K562 (cell line): Measurements from ENCODE around the gene TIMP4.

Experiments
- ARID2 ChIP-seq: fragments of 450-650 bp; IDR thresholded peaks from 2 replicates; pipeline ENCODE4 v1.6.1; 2017; ENCODE audit warnings: antibody characterized with exemption, mild to moderate bottlenecking
- ATF1 ChIP-seq, 2 experiments: fragments of 450-650 bp in 1 of 2; IDR thresholded peaks; 2 replicates each; pipeline ENCODE4 v1.6.1; 2016; ENCODE audit warnings: missing compliant biosample characterization in 1 of 2, missing genetic modification characterization in 1 of 2
- CUX1 ChIP-seq: fragments of 200-800 bp; sonication (Bioruptor generic); IDR thresholded peaks from 2 replicates; pipeline ENCODE4 v1.6.1; 2016; ENCODE audit warnings: missing genetic modification characterization, missing compliant biosample characterization
- KAT2B ChIP-seq: IDR thresholded peaks from one replicate; pipeline ENCODE4 v1.6.1; 2012; ENCODE audit warnings: low read depth, mild to moderate bottlenecking, control low read depth, inconsistent platforms, low read length, moderate library complexity
- NR2C1 ChIP-seq, 2 experiments: fragments of 450-650 bp; IDR thresholded peaks; 2 replicates each; pipeline ENCODE4 v1.6.1; 2017; ENCODE audit warnings: mild to moderate bottlenecking in 2 of 2, antibody characterized with exemption in 1 of 2, inconsistent platforms in 1 of 2, missing compliant biosample characterization in 1 of 2, missing genetic modification characterization in 1 of 2
- SETDB1 ChIP-seq: IDR thresholded peaks from one replicate; pipeline ENCODE4 v1.6.1; 2012; ENCODE audit warnings: low read length, control low read depth, inconsistent platforms

GRCh38 chr3:12154151-12154550, 4.6 kb downstream of the TIMP4 start:
- TF ChIP-seq NR2C1 (IDR thresholded peaks at IDR 0.05): no peak
- TF ChIP-seq NR2C1 (tag; IDR thresholded peaks at IDR 0.05): no peak
- no peak for TF ChIP-seq CUX1
- TF ChIP-seq SETDB1: no peak
- no peak for TF ChIP-seq KAT2B
- no peak for TF ChIP-seq ATF1 (CRISPR knock-in tag; IDR thresholded peaks at IDR 0.05)
- no peak for TF ChIP-seq ATF1 (tag; IDR thresholded peaks at IDR 0.05)
- no peak for TF ChIP-seq ARID2
